H1 (cell line): ENCODE results near the gene CCDC141. TPM values are rescaled to one million over a fixed set of nuclear protein-coding genes. Genes with fewer than 3 reads are reported as not detected.

Source experiments
- CTCF ChIA-PET: fragments of 300-600 bp; sonication (Branson Sonifier 250); formaldehyde crosslinking; loops from one replicate; lab custom pipeline; 2021; ENCODE audit not compliant: partially characterized antibody; lab: Charles Lee
- POLR2A ChIA-PET: fragments of 300-600 bp; sonication (Branson Sonifier 250); formaldehyde crosslinking; loops from one replicate; lab custom pipeline; 2021; ENCODE audit warnings: inconsistent platforms; ENCODE audit not compliant: partially characterized antibody; lab: Charles Lee
- DNase-seq, 2 experiments: peaks; one replicate each; pipeline versions ENCODE4 v3.0.0 to v3.0.0-alpha.2; 2010 to 2022; ENCODE audit warnings: low spot score in 2 of 2, low read depth in 1 of 2, mixed read lengths in 1 of 2
- FAIRE-seq: peaks from 2 replicates; lab custom pipeline; 2011; peaks lifted over from hg19 to GRCh38; lab: Jason Lieb, UNC
- H2AFZ ChIP-seq: 2 replicates; pipeline ENCODE4 v1.8.1; 2012; ENCODE audit warnings: low read length, inconsistent platforms
- H2AK5ac ChIP-seq: 2 replicates; pipeline ENCODE4 v1.6.1; 2013; ENCODE audit warnings: low read depth, low read length
- H2BK120ac ChIP-seq: replicated peaks from 2 replicates; pipeline ENCODE3; 2013; ENCODE audit warnings: low read depth, low read length, inconsistent platforms
- H2BK12ac ChIP-seq: 2 replicates; pipeline ENCODE4 v1.6.1; 2013; ENCODE audit warnings: low read depth, low read length
- H2BK15ac ChIP-seq: 2 replicates; pipeline ENCODE4 v1.6.1; 2013; ENCODE audit warnings: low read length
- H2BK20ac ChIP-seq: 2 replicates; pipeline ENCODE4 v1.6.1; 2013; ENCODE audit warnings: low read length
- H2BK5ac ChIP-seq: 2 replicates; pipeline ENCODE4 v1.6.1; 2013; ENCODE audit warnings: low read depth, low read length
- H3K14ac ChIP-seq: 2 replicates; pipeline ENCODE4 v1.6.1; 2013; ENCODE audit warnings: inconsistent platforms; ENCODE audit not compliant: insufficient read length
- H3K18ac ChIP-seq: 2 replicates; pipeline ENCODE4 v1.6.1; 2013; ENCODE audit warnings: low read length; ENCODE audit errors: extremely low read depth
- H3K23ac ChIP-seq: 2 replicates; pipeline ENCODE4 v1.6.1; 2013; ENCODE audit warnings: inconsistent platforms; ENCODE audit not compliant: insufficient read length
- H3K23me2 ChIP-seq: 2 replicates; pipeline ENCODE4 v1.6.1; 2013; ENCODE audit warnings: low read depth, low read length
- H3K27ac ChIP-seq: 2 replicates; pipeline ENCODE4 v1.6.1; 2011; ENCODE audit warnings: low read depth, low read length, inconsistent platforms
- H3K27me3 ChIP-seq, 4 experiments: replicated peaks in 1 of 4; 1 replicate in 1 of 4; 2 replicates in 3 of 4; pipeline versions ENCODE4 v1.6.1 to v1.8.1; 2011 to 2013; ENCODE audit warnings: low read length in 3 of 4, mild to moderate bottlenecking in 3 of 4, inconsistent platforms in 2 of 4, mixed read lengths in 2 of 4, moderate library complexity in 1 of 4; ENCODE audit not compliant: control insufficient read depth in 3 of 4, insufficient read depth in 3 of 4; ENCODE audit errors: extremely low read depth in 1 of 4
- H3K36me3 ChIP-seq, 4 experiments: 2 replicates each; pipeline versions ENCODE4 v1.6.1 to v1.8.1; 2011 to 2013; ENCODE audit warnings: mild to moderate bottlenecking in 4 of 4, low read length in 3 of 4, moderate library complexity in 2 of 4, control low read depth in 1 of 4, inconsistent platforms in 1 of 4; ENCODE audit not compliant: insufficient read depth in 4 of 4, control insufficient read depth in 2 of 4
- H3K4ac ChIP-seq: replicated peaks from 2 replicates; pipeline ENCODE3; 2013; ENCODE audit warnings: low read length, low read depth, mixed read lengths, inconsistent platforms; ENCODE audit not compliant: insufficient read length
- H3K4me1 ChIP-seq, 4 experiments: replicated peaks in 1 of 4; 1 replicate in 1 of 4; 2 replicates in 3 of 4; pipeline versions ENCODE4 v1.6.1 to v1.8.1; 2011 to 2013; ENCODE audit warnings: low read length in 3 of 4, inconsistent platforms in 2 of 4, mixed read lengths in 1 of 4; ENCODE audit not compliant: insufficient read depth in 4 of 4, control insufficient read depth in 3 of 4
- H3K4me2 ChIP-seq, 2 experiments: 2 replicates each; pipeline versions ENCODE4 v1.6.1 to v1.8.1; 2011 to 2013; ENCODE audit warnings: low read depth in 2 of 2, low read length in 2 of 2, control low read depth in 1 of 2, inconsistent platforms in 1 of 2, mild to moderate bottlenecking in 1 of 2; ENCODE audit not compliant: insufficient read depth in 1 of 2
- H3K4me3 ChIP-seq, 4 experiments: fragments of 200-600, 300-600 bp in 1 of 4; sonication (generic), shearing (Covaris generic), sonication (Bioruptor Twin) in 1 of 4; 2 replicates each; pipeline versions ENCODE4 v1.5.1 to v1.8.1; 2011 to 2016; ENCODE audit warnings: low read length in 4 of 4, low read depth in 3 of 4, control low read depth in 2 of 4, inconsistent platforms in 2 of 4, mild to moderate bottlenecking in 2 of 4, mixed read lengths in 1 of 4, moderate library complexity in 1 of 4; ENCODE audit not compliant: insufficient read depth in 2 of 4; ENCODE audit errors: extremely low read depth in 1 of 4
- H3K56ac ChIP-seq: replicated peaks from 2 replicates; pipeline ENCODE3; 2013; ENCODE audit warnings: low read depth, mild to moderate bottlenecking, mixed read lengths, low read length, inconsistent platforms; ENCODE audit not compliant: insufficient read length
- H3K79me1 ChIP-seq: 2 replicates; pipeline ENCODE4 v1.6.1; 2013; ENCODE audit warnings: low read depth, low read length, control low read depth
- H3K79me2 ChIP-seq, 2 experiments: 2 replicates each; pipeline versions ENCODE4 v1.6.1 to v1.8.1; 2012 to 2013; ENCODE audit warnings: low read length in 2 of 2, mild to moderate bottlenecking in 2 of 2, inconsistent platforms in 1 of 2; ENCODE audit not compliant: insufficient read depth in 2 of 2, control insufficient read depth in 1 of 2
- H3K9ac ChIP-seq, 4 experiments: replicated peaks in 1 of 4; 1 replicate in 1 of 4; 2 replicates in 3 of 4; pipeline versions ENCODE4 v1.6.1 to v1.8.1; 2011 to 2013; ENCODE audit warnings: low read depth in 3 of 4, low read length in 3 of 4, control low read depth in 2 of 4, mild to moderate bottlenecking in 2 of 4, moderate library complexity in 2 of 4, inconsistent platforms in 1 of 4; ENCODE audit errors: extremely low read depth in 1 of 4
- H3K9me3 ChIP-seq, 2 experiments: 2 replicates each; pipeline versions ENCODE4 v1.6.1 to v1.8.1; 2012 to 2013; ENCODE audit warnings: mild to moderate bottlenecking in 2 of 2, moderate library complexity in 2 of 2, control low read depth in 1 of 2, inconsistent platforms in 1 of 2, low read depth in 1 of 2, low read length in 1 of 2, mixed read lengths in 1 of 2; ENCODE audit not compliant: insufficient read depth in 2 of 2
- H4K20me1 ChIP-seq, 2 experiments: replicated peaks in 1 of 2; 2 replicates each; pipeline versions ENCODE3 to v1.8.1; 2011 to 2013; ENCODE audit warnings: inconsistent platforms in 2 of 2, low read length in 2 of 2, mild to moderate bottlenecking in 1 of 2; ENCODE audit not compliant: insufficient read depth in 2 of 2, control insufficient read depth in 1 of 2
- H4K5ac ChIP-seq: 2 replicates; pipeline ENCODE4 v1.6.1; 2013; ENCODE audit warnings: low read length, low read depth, mixed read lengths, inconsistent platforms; ENCODE audit not compliant: insufficient read length
- H4K8ac ChIP-seq: 2 replicates; pipeline ENCODE4 v1.8.0; 2013; ENCODE audit warnings: mild to moderate bottlenecking, moderate library complexity, low read length, inconsistent platforms; ENCODE audit not compliant: insufficient read depth; ENCODE audit errors: extremely low read depth
- H4K91ac ChIP-seq: replicated peaks from 2 replicates; pipeline ENCODE3; 2013; ENCODE audit warnings: low read length, mixed read lengths, inconsistent platforms; ENCODE audit not compliant: insufficient read length
- ASH2L ChIP-seq: fragments of 200-600, 300-600 bp; sonication (generic); IDR thresholded peaks from one replicate; pipeline ENCODE4 v1.7.1; 2017; ENCODE audit warnings: low read length
- ATF2 ChIP-seq: IDR thresholded peaks from 2 replicates; pipeline ENCODE4 v1.6.1; 2012; ENCODE audit warnings: low read length, inconsistent platforms
- BACH1 ChIP-seq: IDR thresholded peaks from 2 replicates; pipeline ENCODE4 v1.6.1; 2012; ENCODE audit warnings: low read length, improper control_type of control experiment
- BRCA1 ChIP-seq: IDR thresholded peaks from 2 replicates; pipeline ENCODE4 v1.6.1; 2012; ENCODE audit warnings: low read depth, low read length, improper control_type of control experiment
- CBX8 ChIP-seq: fragments of 300-800, 300-1000 bp; sonication (generic); IDR thresholded peaks from 2 replicates; pipeline ENCODE4 v1.7.1; 2016; ENCODE audit warnings: low read depth, low read length, borderline replicate concordance
- GTF2F1 ChIP-seq: IDR thresholded peaks from 2 replicates; pipeline ENCODE4 v1.6.1; 2012; ENCODE audit warnings: low read depth, low read length, improper control_type of control experiment, borderline replicate concordance
- HDAC2 ChIP-seq, 2 experiments: fragments of 300-600 bp in 1 of 2; sonication (generic) in 1 of 2; IDR thresholded peaks; 2 replicates each; pipeline ENCODE4 v1.6.1; 2011 to 2012; ENCODE audit warnings: low read depth in 2 of 2, low read length in 2 of 2, mild to moderate bottlenecking in 2 of 2, moderate library complexity in 2 of 2, borderline replicate concordance in 1 of 2, inconsistent platforms in 1 of 2
- KDM4A ChIP-seq: IDR thresholded peaks from one replicate; pipeline ENCODE4 v1.7.1; 2012; ENCODE audit warnings: low read depth, mild to moderate bottlenecking, moderate library complexity, low read length, inconsistent platforms; ENCODE audit not compliant: severe bottlenecking
- PHF8 ChIP-seq: fragments of 200-600 bp; sonication (generic); conservative IDR thresholded peaks from 2 replicates; pipeline ENCODE4 v1.7.1; 2012; ENCODE audit warnings: low read depth, mild to moderate bottlenecking, inconsistent platforms, low read length, moderate library complexity
- POU5F1 ChIP-seq: IDR thresholded peaks from 2 replicates; pipeline ENCODE4 v1.6.1; 2011; ENCODE audit warnings: low read depth, mild to moderate bottlenecking, low read length, moderate library complexity
- RFX5 ChIP-seq: IDR thresholded peaks from 2 replicates; pipeline ENCODE4 v1.6.1; 2011; ENCODE audit warnings: low read depth, low read length, improper control_type of control experiment, borderline replicate concordance
- TEAD4 ChIP-seq: IDR thresholded peaks from 2 replicates; pipeline ENCODE4 v1.6.1; 2012; ENCODE audit warnings: low read depth, low read length, inconsistent platforms, mixed read lengths
- WGBS, 2 experiments: shearing (Covaris generic) in 1 of 2; methylation state at CpG; one replicate each; pipeline versions ENCODE4 v1.1.6 to v1.1.7; 2013 to 2015; ENCODE audit warnings: low lambda C conversion rate in 2 of 2, mixed read lengths in 2 of 2, inconsistent platforms in 1 of 2, low coverage in 1 of 2, missing lambda C conversion rate in 1 of 2; ENCODE audit not compliant: insufficient replicate concordance in 2 of 2, insufficient coverage in 1 of 2, insufficient read length in 1 of 2; ENCODE audit errors: extremely low coverage in 1 of 2, missing lambda C conversion rate in 1 of 2; 5-methylcytosine and 5-hydroxymethylcytosine counted together
- polyA plus RNA-seq, 7 experiments: library from polyadenylated mRNA; depleted of rRNA in 3 of 7; stranded (reverse) in 5 of 7; unstranded in 2 of 7; fragments of >200 nt in 5 of 7; fragments of 200-250 nt in 2 of 7; gene quantifications; 1 replicate in 5 of 7; 2 replicates in 1 of 7; 4 replicates in 1 of 7; pipeline versions ENCODE4 v1.2.1 to v1.2.3, GENCODE V29; 2011 to 2013; ENCODE audit warnings: missing spikeins in 2 of 7, mixed read lengths in 2 of 7
- total RNA-seq: library from RNA; stranded (reverse); fragmentation: NEBNext Ultra II Directional; extraction: Animal tissue kit (Norgen Biotek cat#: 25700); gene quantifications from 2 replicates; pipeline ENCODE4 v1.2.1, GENCODE V29; 2021

The CCDC141 gene
- total and polyA plus RNA-seq, 2 of the 8 experiments (the other 6 are each of a cell fraction or from before 2014, with no cell fraction given), result 0.56 to 21.6 TPM

GRCh38 chr2:179024445-179024844 is 25.5 kb downstream of the CCDC141 start:
- Histone ChIP-seq H4K91ac (no peak overlapping the region), H2AK5ac (no peak overlapping the region), H3K27ac (no peak overlapping the region), H2BK15ac (no peak overlapping the region), H2AFZ (no peak overlapping the region), H3K23me2 (no peaks in the 10 kb centered on the region), H2BK120ac (no peak overlapping the region), H2BK12ac (no peak overlapping the region), H3K4me1 (no peaks in the 10 kb centered on the region), H3K18ac (no peak overlapping the region), H4K8ac (no peak overlapping the region), H3K79me1 (no peaks in the 10 kb centered on the region; the same call in 1 of the 2 replicates), H3K23ac (no peak overlapping the region), H4K20me1 (no peaks in the 10 kb centered on the region), H3K4me2 (no peak overlapping the region), H3K27me3 (no peaks in the 10 kb centered on the region), H2BK5ac (no peak overlapping the region), H3K79me2 (no peaks in the 10 kb centered on the region), H3K9ac (no peak overlapping the region), H3K56ac (no peak overlapping the region), H4K5ac (no peak overlapping the region), H3K4me3 (no peak overlapping the region), H3K4ac (no peak overlapping the region), H3K9me3 (peaks cover 11 to 21% of the 10 kb centered on the region in 2 experiments), H3K36me3 (peaks cover 0 to 5% (median 2%) of the 10 kb centered on the region in 4 experiments; a peak in 2 of 8 replicates), H3K14ac (no peak overlapping the region), H2BK20ac (no peak overlapping the region)
- POLR2A ChIA-PET, result no interaction called here
- CTCF ChIA-PET, result interaction anchor here (6.6 kb wide), 1 partner anchor 8 kb away, joined by 48 read pairs; no protein-coding TSS in a partner anchor
- FAIRE-seq (no peak), DNase-seq (no peak)
- WGBS, 2 experiments, result 86% methylated on average over 2 of the region's 2 CpGs; no CpG with 5 or more reads in 1 of the 2 experiments
- TF ChIP-seq ATF2 (no peak), CBX8 (no peak), RFX5 (no peak), PHF8 (no peak), BRCA1 (no peak), HDAC2 (IDR thresholded peaks at IDR 0.05; ENCODE audit: borderline replicate concordance in 1 of 2, low read depth in 2 of 2, low read length in 2 of 2) (no peak), GTF2F1 (no peak), KDM4A (no peak), BACH1 (no peak), POU5F1 (no peak), ASH2L (no peak), TEAD4 (no peak)
